LNCAP (cell line): ENCODE measurements around the gene PAFAH1B1.

Experiments
- CTCF ChIP-seq: fragments of 450-650 bp; IDR thresholded peaks from 2 replicates; pipeline ENCODE4 v1.5.1; 2017; ENCODE audit warnings: mild to moderate bottlenecking

The PAFAH1B1 gene

GRCh38 chr17:2636169-2636930, 42.9 kb downstream of the PAFAH1B1 start:
- no peak for TF ChIP-seq CTCF

GRCh38 chr17:2637422-2637821, 44.0 kb downstream of the PAFAH1B1 start:
- no peak for TF ChIP-seq CTCF

- TF ChIP-seq CTCF: no peak
Measured at GRCh38 chr17:2644971-2645370, 51.5 kb downstream of the PAFAH1B1 start.

- TF ChIP-seq CTCF: no peak
Measured at GRCh38 chr17:2647957-2648356, 54.5 kb downstream of the PAFAH1B1 start.

- TF ChIP-seq CTCF: no peak
Measured at GRCh38 chr17:2649191-2649590, 55.7 kb downstream of the PAFAH1B1 start.

- TF ChIP-seq CTCF: no peak
Measured at GRCh38 chr17:2655546-2655945, 62.1 kb downstream of the PAFAH1B1 start.

GRCh38 chr17:2656283-2656682, 62.8 kb downstream of the PAFAH1B1 start:
- no peak for TF ChIP-seq CTCF

- TF ChIP-seq CTCF: no peak
Measured at GRCh38 chr17:2672026-2672425, 78.6 kb downstream of the PAFAH1B1 start.
